ENCODE measurements around the gene MYH1. TPM values are rescaled to one million over a fixed set of nuclear protein-coding genes. Genes with fewer than 3 reads are reported as not detected.
"Not testable (repeated sequence)": the region's sequence is repeated elsewhere in the genome, so short reads cannot be mapped to it uniquely, and the experiment has no call there.

Gene MYH1
- polyA plus RNA-seq (2012; ENCODE audit: insufficient read depth, insufficient read length), result not detected

DNA sequence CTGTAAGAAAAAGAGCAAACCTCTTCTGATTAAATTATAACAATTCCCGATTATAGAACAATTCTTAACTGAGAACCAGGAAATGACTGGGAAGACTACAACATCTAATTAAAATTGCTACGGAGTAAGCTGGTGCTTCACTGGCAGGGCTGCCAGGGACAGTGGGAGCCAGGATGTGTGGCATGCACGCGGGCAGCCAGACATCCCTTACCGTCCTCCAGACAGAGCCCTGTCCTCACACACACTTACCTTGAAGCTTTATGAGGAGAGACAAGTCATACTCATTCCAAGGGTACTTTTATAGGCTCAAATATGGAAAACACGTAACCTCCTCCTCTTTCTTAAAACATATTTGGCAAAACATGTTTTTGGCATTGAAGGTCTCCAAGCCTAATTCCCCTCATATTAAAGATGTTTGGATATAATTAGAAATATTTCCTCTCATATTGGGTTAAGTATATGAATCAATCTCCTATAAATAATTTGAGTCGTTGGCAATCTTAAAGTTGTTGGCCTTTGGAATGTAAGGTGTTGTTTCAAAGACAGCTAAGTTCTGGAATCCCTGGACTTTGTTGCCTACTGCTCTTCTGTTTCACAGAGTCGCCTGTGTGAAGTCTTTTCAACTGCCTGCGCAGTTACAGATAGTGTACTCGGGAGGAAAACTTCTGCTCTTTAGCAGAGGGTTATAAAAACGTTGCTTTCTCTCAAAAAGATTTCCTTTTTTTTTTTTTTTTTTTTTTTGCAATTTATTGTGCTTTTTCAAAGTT lies at the start of gene MYH1:
Gene MYH1 (minus strand): TSS at position 272 of the 767 bp plus-strand sequence. CDS start 1,900 bp downstream, outside the sequence.
- H3K4me3 ChIP-seq (ENCODE audit: low read length), result no peak within 1 kb of the TSS
- DNase-seq (ENCODE audit: low read depth, low spot score), result no peak

DNA sequence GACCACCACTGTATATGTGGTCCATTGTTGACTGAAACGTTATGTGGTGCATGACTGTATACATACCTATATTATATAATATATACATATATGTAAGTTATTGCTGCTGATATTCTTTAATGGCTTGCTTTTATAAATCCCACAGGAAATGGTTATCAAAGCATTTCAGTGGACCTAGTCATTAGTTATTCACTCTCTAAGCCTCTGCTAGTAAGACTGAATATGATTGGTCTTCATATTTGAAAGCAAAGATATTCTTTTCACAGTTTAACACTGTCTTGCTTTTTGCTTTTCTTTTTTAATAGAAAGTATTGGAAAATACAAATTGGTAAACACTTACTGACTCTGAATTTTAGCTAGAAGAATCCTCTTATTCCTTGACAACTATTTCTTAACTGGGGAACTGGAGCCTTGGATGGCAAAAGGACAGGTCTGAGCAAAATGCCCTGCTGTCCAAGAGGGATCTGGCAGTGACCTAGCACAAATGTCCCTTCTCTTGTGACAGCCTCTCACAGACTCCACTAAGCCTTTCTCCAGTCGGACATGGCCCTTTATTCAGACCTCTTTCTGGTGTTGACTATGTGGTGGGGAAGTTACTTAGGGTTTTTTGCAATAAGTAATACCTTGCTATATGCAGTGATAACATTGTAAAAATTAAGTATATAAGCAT lies 45.8 kb upstream of the MYH1 start:
- H3K4me3 ChIP-seq (ENCODE audit: low read length), result no peak overlapping the region

DNA sequence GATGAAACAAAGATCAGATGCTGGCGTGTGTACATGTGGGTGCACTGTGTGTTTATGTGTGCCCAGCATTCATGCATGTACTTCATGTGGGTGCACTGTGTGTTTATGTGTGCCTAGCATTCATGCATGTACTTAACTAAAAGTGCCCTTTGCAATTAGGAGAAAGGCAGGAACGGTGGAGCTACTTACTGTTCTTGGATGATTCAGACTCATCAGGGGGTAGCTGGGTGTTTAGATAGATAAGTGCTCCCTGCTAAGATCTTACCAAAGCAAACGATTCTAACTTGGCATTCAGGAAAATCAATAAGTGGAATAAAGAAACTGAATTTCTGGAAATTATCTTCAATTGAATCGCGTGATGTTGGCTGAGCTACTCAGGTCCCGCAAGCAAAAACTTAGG lies 39.7 kb upstream of the MYH1 start:
- no peak for DNase-seq (ENCODE audit: low read depth, low spot score)
- H3K4me3 ChIP-seq (ENCODE audit: low read length), result no peak overlapping the region

More for the DNA sequence above, 45.8 kb upstream of the MYH1 start:
- no peak for DNase-seq (ENCODE audit: low read depth, low spot score)

DNA sequence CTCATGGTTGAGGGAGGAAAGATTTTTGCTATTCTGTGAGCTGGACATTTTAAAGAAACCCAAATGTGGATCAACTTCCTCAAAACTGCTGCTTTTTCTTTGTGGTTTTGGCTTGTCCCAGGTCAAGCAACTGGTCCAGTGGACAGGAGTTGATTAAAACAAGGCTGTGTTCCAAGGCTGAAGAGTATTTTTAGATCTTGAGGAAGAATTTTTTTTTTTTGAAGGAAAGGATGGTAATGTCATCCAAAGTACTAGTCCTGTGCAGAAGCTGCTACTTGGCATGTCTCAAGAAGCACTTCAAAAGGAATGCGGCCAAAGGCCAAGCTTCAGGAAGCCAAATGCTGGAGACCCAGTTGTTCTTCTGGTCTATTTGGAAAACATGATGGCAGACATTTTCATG lies 39.1 kb upstream of the MYH1 start:
- H3K4me3 ChIP-seq (ENCODE audit: low read length), result no peak overlapping the region
- DNase-seq (ENCODE audit: low read depth, low spot score), result no peak

DNA sequence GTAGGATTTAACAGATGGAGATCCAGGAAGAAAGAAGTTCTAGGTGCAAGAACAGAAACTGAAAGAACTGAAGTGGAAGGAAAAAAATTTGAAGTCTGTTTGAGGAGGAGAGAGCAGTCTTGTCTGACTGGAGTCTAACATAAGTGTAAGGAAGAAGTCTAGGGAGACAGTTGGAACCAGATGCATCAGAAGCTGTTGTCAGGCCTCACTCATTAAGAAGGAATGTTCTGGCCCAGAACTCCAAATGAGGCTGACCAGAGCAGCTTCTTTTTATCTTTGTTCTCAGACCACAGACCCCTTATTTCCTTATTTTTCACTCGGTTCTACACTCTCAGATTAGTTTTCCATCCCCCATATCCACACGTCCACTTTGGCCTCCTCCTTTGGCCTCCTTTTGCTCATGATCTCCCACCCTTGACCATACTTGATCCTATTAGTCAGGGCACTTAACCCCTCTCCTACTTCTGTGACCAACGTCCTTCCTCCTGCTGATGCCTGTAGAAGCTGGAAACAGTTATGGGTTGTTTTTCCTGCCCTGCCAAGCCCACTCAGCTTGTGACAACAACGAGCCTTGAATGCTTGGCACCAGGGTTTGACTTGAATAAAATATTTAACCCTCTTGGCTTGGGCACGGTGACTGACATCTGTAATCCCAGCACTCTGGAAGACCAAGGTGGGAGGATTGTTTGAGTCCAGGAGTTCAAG lies 38.1 kb upstream of the MYH1 start:
- no peak overlapping the region for H3K4me3 ChIP-seq (ENCODE audit: low read length)
- DNase-seq (ENCODE audit: low read depth, low spot score), result no peak

DNA sequence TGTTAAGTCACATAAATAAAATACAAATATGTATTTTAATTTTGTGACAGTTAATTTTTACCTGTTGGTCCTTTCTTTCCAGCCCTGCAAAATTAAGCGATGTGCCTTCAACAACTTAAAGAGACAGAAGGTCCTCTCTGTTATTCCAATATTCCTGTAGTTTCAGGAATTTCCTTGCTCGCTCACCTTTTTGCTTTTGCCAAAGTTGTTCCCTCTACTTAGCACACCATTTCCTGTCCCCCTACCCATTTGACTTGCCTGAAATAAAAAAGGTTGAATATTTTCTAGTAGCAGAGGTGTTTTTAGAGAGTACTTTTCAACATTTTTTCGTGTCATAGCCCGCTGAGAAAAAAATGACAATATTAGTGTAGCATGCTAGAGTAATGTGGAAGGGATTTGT lies 31.7 kb upstream of the MYH1 start:
- no peak for DNase-seq (ENCODE audit: low read depth, low spot score)
- H3K4me3 ChIP-seq (ENCODE audit: low read length), result no peak overlapping the region

DNA sequence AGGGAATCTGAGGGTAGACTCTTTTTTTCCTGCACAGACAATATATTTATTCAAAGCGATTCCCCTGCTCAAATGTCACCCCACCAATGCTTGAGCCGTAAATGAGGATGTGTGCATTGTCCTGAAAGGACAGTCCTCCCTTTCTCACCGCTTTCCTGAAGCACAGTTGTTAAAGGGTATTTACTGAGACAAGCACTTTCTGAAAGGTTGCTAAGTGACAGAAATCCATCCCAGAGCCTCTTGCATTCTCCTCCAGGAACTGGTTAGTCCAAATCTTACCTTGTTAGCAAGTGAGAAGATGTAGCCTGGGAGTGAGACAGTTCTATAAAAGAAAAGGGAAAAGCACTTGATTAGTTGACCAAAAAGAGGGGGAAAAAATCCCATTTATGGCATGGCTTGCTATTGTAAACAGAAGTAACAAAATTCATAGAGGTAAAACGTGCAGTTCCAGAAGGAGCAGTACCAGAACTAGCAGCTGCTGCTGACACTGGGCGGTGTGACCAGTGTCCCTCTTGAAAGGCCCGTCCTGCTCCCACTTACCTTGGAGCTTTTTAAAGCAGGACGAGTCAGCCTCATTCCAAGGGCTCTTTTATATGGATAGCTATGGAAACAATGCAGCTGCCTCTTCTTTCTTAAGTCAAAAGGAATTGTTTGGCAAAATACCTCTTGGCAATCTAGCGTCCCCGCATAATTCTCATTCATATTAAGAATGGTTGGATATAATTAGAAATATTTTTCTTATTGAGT lies 30.9 kb upstream of the MYH1 start, which contains the start of gene MYH2:
Gene MYH2 (minus strand): TSS at position 563 of the 747 bp plus-strand sequence. CDS start 1,738 bp downstream, outside the sequence.
- no peak within 1 kb of the TSS for H3K4me3 ChIP-seq (ENCODE audit: low read length)
- DNase-seq (ENCODE audit: low read depth, low spot score), result no peak

DNA sequence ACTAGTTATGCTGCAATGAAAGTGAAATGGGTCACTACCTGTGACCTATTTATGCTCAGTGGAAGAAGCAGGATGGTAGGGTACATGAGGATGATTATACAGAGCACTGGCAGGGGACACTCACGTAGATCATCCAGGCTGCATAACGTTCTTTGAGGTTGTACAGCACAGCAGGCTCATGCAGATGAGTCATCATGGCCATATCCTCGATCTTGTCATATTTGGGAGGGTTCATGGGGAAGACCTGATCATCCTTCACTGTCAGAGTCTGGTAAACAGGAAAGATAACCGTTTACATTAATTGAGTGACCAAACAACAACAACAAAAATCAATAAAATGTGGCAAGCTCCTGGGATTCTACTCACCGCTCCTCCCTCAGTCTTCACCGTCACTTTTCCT lies 29.0 kb upstream of the MYH1 start:
- DNase-seq (ENCODE audit: low read depth, low spot score), result no peak
- no peak overlapping the region for H3K4me3 ChIP-seq (ENCODE audit: low read length)

DNA sequence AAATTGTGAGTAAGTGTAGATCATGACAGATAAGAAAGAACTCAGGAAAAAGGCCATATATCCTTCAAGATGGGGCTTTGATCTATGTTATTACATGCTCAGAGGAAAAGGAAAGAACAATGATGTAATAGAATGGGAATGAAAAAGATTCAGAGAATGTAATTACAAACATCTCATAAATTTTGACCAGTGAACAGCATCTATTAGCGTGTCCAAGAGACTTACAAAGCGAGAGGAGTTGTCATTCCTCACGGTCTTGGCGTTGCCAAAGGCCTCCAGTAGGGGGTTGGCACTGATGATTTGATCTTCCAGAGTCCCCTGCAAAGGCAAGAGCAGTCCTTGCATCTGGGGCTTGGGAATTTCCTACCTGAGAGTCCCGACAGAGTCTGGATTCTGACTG lies 25.1 kb upstream of the MYH1 start:
- H3K4me3 ChIP-seq (ENCODE audit: low read length); DNase-seq (ENCODE audit: low read depth, low spot score): not testable (repeated sequence)

DNA sequence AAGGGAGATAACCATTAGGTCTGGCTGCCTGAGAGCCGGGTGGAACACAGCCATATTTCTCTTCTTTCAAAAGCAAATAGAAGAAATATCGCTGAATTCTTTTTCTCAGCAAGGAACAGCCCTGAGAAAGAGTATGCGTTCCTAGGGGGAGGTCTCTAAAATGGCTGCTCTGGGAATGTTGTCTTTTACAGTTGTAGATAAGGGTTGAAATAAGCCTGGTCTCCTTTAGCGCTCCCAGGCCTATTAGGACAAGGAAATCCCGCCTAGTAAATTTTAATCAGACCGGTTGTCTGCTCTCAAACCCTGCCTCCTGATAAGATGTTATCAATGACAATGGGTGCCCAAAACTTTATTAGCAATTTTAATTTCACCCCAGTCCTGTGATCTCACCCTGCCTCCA lies 22.8 kb upstream of the MYH1 start:
- DNase-seq (ENCODE audit: low read depth, low spot score); H3K4me3 ChIP-seq (ENCODE audit: low read length): not testable (repeated sequence)

DNA sequence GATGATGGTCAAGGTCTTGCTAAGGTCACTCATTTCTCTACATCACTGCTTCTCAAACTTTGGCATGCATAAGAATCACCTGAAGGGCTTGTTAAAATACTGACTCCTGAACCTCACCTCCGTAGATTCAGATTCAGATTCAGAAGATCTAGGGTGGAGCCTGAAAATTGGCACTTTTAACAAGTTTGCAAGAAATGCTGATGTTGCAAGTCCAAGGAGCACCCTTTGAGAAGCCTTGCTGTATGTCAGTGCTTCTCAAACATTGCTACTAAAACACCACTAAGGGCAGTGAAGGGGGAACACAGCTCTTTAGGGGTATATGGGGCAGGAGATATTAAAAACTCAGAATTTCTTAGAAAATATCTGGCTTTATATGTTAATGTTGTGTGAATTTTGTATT lies 13.7 kb upstream of the MYH1 start:
- no peak overlapping the region for H3K4me3 ChIP-seq (ENCODE audit: low read length)
- DNase-seq (ENCODE audit: low read depth, low spot score), result no peak

DNA sequence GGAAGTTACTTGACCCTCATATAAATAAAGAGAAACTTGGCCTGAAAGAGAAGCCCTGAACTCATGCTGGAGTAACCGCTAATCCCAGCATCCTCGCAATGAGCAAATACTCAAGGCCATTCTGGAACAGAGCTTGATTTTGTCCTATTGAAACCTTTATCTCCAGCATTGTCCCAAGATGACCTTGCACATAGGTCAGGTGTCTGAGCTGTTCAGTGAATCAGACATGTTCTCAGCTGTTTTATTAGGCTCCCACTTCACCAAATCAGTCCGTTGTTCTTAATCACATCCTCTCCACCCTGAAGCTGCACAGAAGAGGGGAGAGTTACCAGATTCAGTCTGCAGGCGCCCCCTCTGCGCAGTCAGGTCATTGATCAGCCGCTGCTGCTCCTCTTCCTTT lies 9.1 kb upstream of the MYH1 start:
- no peak for DNase-seq (ENCODE audit: low read depth, low spot score)
- H3K4me3 ChIP-seq (ENCODE audit: low read length), result no peak overlapping the region

DNA sequence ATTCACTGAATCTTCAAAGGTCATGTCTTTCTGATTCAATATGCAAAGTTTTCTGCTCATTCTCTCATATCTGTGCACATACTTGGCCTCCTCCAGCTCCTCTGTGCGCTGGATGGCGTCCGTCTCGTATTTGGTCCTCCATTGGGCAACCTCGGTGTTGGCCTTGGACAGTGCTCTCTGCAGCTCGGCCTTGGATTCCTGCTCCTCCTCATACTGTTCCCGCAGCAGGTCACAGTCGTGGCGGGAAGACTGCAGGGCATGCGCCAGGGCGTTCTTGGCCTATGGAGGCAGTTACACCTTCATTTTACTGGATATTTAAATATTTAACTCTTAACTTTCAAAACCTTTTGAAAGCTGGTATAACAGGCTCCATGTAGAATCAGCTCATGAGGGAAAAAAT lies 8.2 kb upstream of the MYH1 start:
- DNase-seq (ENCODE audit: low read depth, low spot score), result no peak

DNA sequence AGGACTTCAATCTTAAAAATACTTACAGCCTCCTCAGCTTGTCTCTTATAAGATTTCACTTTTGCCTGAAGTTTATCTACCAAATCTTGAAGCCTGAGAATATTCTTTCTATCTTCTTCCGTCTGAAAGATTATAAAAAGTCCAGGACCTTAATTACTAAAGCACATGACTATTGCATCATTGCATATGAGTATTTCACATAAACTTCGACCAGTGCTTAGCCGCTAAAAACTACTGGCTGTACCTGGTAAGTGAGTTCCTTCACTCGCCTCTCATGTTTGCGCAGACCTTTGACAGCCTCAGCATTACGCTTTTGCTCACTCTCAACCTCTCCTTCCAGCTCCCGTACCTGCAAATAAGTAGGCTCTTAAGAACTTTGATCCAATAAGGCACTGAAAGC lies 4.7 kb upstream of the MYH1 start:
- no peak for DNase-seq (ENCODE audit: low read depth, low spot score)
- no peak overlapping the region for H3K4me3 ChIP-seq (ENCODE audit: low read length)

More for the DNA sequence above, 8.2 kb upstream of the MYH1 start:
- no peak overlapping the region for H3K4me3 ChIP-seq (ENCODE audit: low read length)

DNA sequence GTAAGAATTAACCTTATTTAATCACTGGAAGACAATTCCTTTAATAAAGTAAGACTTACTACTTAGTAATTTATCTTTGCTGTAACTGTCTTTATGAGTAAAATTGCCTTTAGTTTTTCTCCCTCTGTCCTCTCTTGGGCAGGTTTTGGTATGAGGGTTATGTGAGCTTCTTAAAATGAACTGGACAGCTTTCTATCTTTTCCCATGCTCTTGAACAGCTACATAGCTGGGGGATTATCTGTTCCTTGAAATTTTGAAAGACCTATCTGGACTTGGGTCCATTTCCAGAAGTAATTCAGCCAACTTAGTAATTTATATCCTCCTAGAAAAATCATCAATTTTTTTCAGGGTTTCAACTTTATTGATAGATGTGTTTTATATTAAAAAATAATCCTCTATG lies 3.6 kb upstream of the MYH1 start:
- no peak for DNase-seq (ENCODE audit: low read depth, low spot score)
- no peak overlapping the region for H3K4me3 ChIP-seq (ENCODE audit: low read length)

DNA sequence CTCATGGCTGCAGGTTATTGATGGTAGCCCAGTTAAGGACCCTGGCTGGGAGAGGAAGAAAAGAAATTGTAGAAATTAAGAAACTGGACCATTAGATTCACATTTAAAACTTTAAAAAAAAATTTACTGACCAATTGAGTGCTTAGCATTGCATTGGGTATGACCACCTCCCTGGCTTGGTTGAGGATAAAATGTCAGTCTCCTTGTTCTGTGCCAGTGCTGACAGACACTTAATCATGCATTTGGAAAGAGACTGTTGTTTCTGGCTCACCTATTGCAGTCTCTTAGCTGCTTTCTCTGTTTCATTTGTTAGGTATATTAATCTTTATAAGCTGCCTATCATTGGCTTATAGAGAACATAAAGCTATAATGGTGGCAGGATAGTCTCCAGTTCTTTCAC lies 1.7 kb downstream of the MYH1 start:
- no peak for DNase-seq (ENCODE audit: low read depth, low spot score)

DNA sequence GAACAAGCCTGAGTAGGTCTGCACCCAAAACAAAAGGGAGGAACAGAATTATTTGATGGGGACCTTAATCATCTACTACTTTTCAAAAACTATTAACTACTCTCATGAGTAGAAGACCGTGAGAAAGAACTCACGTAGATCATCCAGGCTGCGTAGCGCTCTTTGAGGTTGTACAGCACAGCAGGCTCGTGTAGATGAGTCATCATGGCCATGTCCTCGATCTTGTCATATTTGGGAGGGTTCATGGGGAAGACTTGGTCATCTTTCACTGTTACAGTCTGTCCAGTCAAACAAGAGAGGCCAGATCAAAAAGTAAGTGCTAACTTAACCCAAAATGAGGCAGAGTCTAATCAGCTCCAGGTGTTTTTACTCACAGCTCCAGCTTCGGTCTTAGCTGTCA lies 2.3 kb downstream of the MYH1 start:
- no peak for DNase-seq (ENCODE audit: low read depth, low spot score)
- no peak overlapping the region for H3K4me3 ChIP-seq (ENCODE audit: low read length)

More for the DNA sequence above, 1.7 kb downstream of the MYH1 start:
- no peak overlapping the region for H3K4me3 ChIP-seq (ENCODE audit: low read length)

DNA sequence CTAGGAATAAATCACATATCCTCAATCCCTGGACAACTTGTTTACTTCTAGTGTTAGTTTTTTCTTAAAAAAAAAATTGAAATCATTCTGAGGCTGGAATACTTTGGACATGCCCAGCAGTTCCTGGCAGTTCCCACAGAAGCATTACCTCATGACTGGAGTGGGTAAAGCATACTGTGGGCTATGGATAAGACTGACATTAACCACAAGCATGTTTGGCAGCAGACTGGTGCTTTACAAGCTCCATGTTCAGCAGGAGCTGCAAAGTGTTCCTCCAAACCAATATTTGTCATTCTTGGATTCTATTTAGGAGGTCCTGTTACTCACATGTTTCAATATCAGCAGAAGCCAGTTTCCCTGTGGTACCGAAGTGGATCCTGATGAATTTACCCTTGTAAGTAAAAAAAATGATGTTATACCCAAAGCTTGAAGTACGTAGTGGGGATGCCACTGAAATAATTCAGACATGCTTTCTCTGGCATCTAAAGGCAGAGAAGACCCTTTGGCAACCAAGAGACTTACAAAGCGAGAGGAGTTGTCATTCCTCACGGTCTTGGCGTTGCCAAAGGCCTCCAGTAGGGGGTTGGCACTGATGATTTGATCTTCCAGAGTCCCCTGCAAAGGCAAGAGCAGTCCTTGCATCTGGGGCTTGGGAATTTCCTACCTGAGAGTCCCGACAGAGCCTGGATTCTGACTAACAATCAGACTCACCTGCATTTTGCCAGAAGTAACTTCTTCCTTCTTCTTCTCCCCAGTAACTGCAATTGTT lies 4.9 kb downstream of the MYH1 start:
- DNase-seq (ENCODE audit: low read depth, low spot score), result no peak
- H3K4me3 ChIP-seq (ENCODE audit: low read length), result no peak overlapping the region

DNA sequence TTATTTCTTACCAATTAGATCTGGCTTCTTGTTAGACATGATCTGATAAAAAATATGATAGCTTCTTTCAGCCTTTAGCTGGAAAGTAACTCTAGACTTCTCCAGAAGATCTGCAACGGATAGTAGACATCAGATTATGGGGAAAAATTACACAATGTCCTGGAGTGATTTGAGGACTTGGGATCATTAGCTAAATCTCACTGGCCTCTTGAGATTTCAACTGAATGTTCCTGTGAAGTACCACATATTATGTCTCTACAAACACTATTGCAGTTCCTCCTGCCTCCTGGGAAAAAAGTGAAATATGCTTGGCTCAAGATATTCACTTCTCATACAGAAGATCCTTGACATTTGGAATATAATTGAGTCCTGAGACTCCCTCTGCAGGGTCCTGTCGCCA lies 5.5 kb downstream of the MYH1 start:
- DNase-seq (ENCODE audit: low read depth, low spot score), result no peak
- H3K4me3 ChIP-seq (ENCODE audit: low read length), result no peak overlapping the region

Measured in Jurkat, Clone E6-1 (cell line).